ENCODE data around the gene C11orf91.

C11orf91 gene

DNA sequence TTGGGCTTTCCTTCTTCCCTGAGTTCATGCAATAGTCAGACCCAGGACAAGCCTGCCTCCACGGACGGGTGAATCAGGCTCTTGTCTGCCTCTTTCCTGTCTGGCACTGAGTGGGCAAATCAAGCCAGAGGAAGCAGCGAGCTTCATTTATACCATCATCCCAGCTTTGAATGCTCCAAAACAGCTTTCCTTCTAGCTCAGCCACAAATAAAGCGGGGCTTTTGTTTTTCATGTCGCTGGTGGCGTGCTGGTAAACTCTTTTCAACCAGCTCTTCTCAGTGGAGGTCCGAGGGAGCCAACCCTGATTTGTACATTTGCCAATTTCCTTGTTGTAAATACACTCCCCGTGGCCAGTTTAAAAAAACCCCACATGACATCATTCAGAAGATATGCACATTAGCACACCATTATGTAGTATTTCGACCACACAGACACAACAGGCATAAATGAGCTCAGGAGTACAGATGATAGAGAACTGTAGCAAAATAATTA is 8.6 kb downstream of the C11orf91 start:
- Histone ChIP-seq H4K8ac (ENCODE audit: low read depth, low read length) (peak overlapping the region; percentile 66), H3K14ac (ENCODE audit: low read length) (peak overlapping the region; percentile 88), H2BK5ac (ENCODE audit: low read depth, low read length, poor library complexity) (peak overlapping the region; percentile 87), H3K36me3 (ENCODE audit: control insufficient read depth in 1 of 2, insufficient read depth in 2 of 2, low read length in 2 of 2) (no peaks in the 10 kb centered on the region), H3K9ac (ENCODE audit: low read length) (no peak overlapping the region), H2BK120ac (ENCODE audit: insufficient read depth, low read length, poor library complexity) (peak overlapping the region; percentile 81), H3K4me3 (ENCODE audit: low read depth, low read length) (no peak overlapping the region), H3K4ac (ENCODE audit: low read depth, low read length) (peak overlapping the region; percentile 57), H2AFZ (ENCODE audit: insufficient read depth, low read length, poor library complexity) (no peak overlapping the region), H3K27ac (ENCODE audit: low read depth, low read length) (peak overlapping the region; percentile 68), H4K12ac (ENCODE audit: low read depth, low read length) (no peak overlapping the region), H3K23ac (ENCODE audit: low read length) (no peak overlapping the region), H3K18ac (ENCODE audit: low read length) (peak overlapping the region; percentile 49), H3K4me2 (ENCODE audit: low read length) (peak overlapping the region; percentile 50), H3K79me1 (ENCODE audit: low read length) (peaks cover 24% of the 10 kb centered on the region), H2BK12ac (ENCODE audit: low read length) (peak overlapping the region; percentile 95), H3K9me3 (ENCODE audit: insufficient read depth, low read depth, low read length) (no peaks in the 10 kb centered on the region), H4K91ac (ENCODE audit: low read depth, low read length) (peak overlapping the region; percentile 95), H3K4me1 (ENCODE audit: control insufficient read depth in 1 of 2, insufficient read depth in 2 of 2, low read length in 2 of 2) (peaks cover 27 to 33% of the 10 kb centered on the region in 2 experiments), H3K79me2 (ENCODE audit: control insufficient read depth, insufficient read depth, low read length, poor library complexity) (peaks cover 4% of the 10 kb centered on the region), H3K27me3 (ENCODE audit: insufficient read depth, low read length) (no peaks in the 10 kb centered on the region), H2AK5ac (ENCODE audit: low read length) (peak overlapping the region; percentile 89)
- DNase-seq, result peak; percentile 71 to 91
- no CpG with 5 or more reads among the region's 9 CpGs for WGBS (ENCODE audit: extremely low coverage, insufficient coverage, insufficient read length)

DNA sequence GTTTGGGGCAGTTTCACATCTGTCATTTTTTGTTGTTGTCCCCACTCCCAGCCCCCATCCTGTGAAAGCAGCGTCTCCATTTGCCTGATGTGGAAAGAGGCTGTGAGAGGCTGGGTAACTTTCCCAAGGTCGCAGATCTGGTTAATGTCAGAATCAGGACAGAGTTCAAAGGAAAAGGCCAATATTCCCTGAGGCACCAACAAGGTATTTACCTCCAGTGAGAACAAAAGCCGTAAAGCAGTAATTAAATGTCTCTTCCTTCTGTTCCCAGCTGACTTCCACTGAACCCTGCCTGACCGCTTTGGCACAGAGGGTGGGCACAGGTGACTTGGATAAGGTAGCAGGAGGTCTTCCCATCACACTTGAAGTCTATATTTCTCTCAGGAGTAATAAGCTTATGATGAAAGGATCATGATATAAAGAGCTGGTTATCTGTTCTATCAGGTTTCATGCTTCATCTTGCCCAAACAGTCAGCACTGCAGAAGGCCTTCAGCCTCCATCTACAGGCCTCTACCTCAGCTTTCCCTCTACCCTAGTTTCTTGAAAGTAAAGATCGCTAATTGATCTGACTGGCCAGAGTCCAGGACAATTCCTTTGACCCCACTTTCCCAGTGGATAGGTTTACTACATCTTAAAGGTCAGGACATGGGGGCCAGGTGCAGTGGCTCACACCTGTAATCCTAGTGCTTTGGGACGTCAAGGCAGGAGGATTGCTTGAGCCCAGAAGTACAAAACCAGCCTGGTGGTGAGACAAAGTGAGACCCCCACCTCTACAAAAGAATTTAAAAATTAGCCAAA is 9.4 kb downstream of the C11orf91 start:
- Histone ChIP-seq H2AFZ (ENCODE audit: insufficient read depth, low read length, poor library complexity) (peak overlapping the region; percentile 26), H3K18ac (ENCODE audit: low read length) (peak overlapping the region; percentile 18)
- WGBS (ENCODE audit: extremely low coverage, insufficient coverage, insufficient read length), result no CpG with 5 or more reads among the region's 6 CpGs

DNA sequence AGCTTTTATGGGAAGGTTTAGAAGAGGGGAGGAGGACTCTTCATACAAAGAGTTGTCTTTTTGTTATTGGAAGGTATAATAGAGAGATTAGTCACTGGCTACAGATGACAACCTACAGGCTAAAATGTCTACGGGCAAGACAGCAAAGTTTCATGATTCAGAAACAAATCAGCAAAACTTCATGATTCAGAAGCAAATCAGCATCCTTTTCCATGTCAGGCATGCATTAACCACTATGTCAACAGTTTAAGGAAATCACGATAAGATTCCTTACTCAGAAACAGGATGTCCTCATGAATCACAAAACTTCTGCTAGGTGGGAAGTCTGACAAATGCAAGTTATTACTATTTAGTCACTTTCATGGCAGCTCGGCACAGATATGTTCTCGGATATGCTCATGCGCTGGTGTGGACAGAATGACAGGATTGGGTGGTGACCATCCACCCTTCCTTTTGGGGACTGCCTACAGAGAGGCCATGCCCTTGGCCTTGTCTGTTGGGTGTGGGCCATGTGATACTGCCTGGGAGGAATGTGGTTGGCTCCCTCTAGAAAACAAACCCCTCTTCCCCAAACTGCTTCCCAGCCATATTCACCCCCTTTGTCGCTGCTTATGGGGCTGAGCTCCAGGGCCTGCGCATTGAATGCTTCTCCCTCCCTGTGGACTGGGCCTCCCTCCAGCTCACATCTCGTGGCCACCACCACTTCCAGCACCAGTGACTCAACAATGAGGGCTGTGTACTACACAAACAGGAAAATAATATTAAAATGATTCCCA is 10.1 kb downstream of the C11orf91 start:
- Histone ChIP-seq H3K9me3 (ENCODE audit: insufficient read depth, low read depth, low read length) (no peaks in the 10 kb centered on the region), H3K18ac (ENCODE audit: low read length) (peak overlapping the region; percentile 89), H4K91ac (ENCODE audit: low read depth, low read length) (peak overlapping the region; percentile 92), H2BK120ac (ENCODE audit: insufficient read depth, low read length, poor library complexity) (peak overlapping the region; percentile 82), H3K79me2 (ENCODE audit: control insufficient read depth, insufficient read depth, low read length, poor library complexity) (peaks cover 4% of the 10 kb centered on the region), H4K8ac (ENCODE audit: low read depth, low read length) (peak overlapping the region; percentile 68), H3K14ac (ENCODE audit: low read length) (peak overlapping the region; percentile 73), H3K4me2 (ENCODE audit: low read length) (peak overlapping the region; percentile 54), H3K4ac (ENCODE audit: low read depth, low read length) (peak overlapping the region; percentile 44), H3K27me3 (ENCODE audit: insufficient read depth, low read length) (no peaks in the 10 kb centered on the region), H3K79me1 (ENCODE audit: low read length) (peaks cover 24% of the 10 kb centered on the region), H2AFZ (ENCODE audit: insufficient read depth, low read length, poor library complexity) (peak overlapping the region; percentile 7), H3K4me3 (ENCODE audit: low read depth, low read length) (no peak overlapping the region), H3K9ac (ENCODE audit: low read length) (no peak overlapping the region), H4K12ac (ENCODE audit: low read depth, low read length) (no peak overlapping the region), H3K23ac (ENCODE audit: low read length) (no peak overlapping the region), H2BK12ac (ENCODE audit: low read length) (peak overlapping the region; percentile 61), H2BK5ac (ENCODE audit: low read depth, low read length, poor library complexity) (peak overlapping the region; percentile 70), H3K36me3 (ENCODE audit: control insufficient read depth in 1 of 2, insufficient read depth in 2 of 2, low read length in 2 of 2) (no peaks in the 10 kb centered on the region), H3K4me1 (ENCODE audit: control insufficient read depth in 1 of 2, insufficient read depth in 2 of 2, low read length in 2 of 2) (peaks cover 27 to 33% of the 10 kb centered on the region in 2 experiments), H3K27ac (ENCODE audit: low read depth, low read length) (peak overlapping the region; percentile 82), H2AK5ac (ENCODE audit: low read length) (peak overlapping the region; percentile 76)
- WGBS (ENCODE audit: extremely low coverage, insufficient coverage, insufficient read length), result no CpG with 5 or more reads among the region's 8 CpGs
- peak; percentile 76 to 95 for DNase-seq

More for the DNA sequence above, 9.4 kb downstream of the C11orf91 start:
- Histone ChIP-seq H2BK120ac (ENCODE audit: insufficient read depth, low read length, poor library complexity) (peak overlapping the region; percentile 81), H3K4me3 (ENCODE audit: low read depth, low read length) (no peak overlapping the region), H3K4me1 (ENCODE audit: control insufficient read depth in 1 of 2, insufficient read depth in 2 of 2, low read length in 2 of 2) (peaks cover 27 to 33% of the 10 kb centered on the region in 2 experiments), H3K36me3 (ENCODE audit: control insufficient read depth in 1 of 2, insufficient read depth in 2 of 2, low read length in 2 of 2) (no peaks in the 10 kb centered on the region), H3K27me3 (ENCODE audit: insufficient read depth, low read length) (no peaks in the 10 kb centered on the region), H2AK5ac (ENCODE audit: low read length) (peak overlapping the region; percentile 21), H3K79me1 (ENCODE audit: low read length) (peaks cover 24% of the 10 kb centered on the region), H3K4me2 (ENCODE audit: low read length) (peak overlapping the region; percentile 54), H3K14ac (ENCODE audit: low read length) (peak overlapping the region; percentile 12), H4K8ac (ENCODE audit: low read depth, low read length) (peak overlapping the region; percentile 68), H2BK5ac (ENCODE audit: low read depth, low read length, poor library complexity) (peak overlapping the region; percentile 87), H3K23ac (ENCODE audit: low read length) (no peak overlapping the region), H4K91ac (ENCODE audit: low read depth, low read length) (peak overlapping the region; percentile 95), H3K27ac (ENCODE audit: low read depth, low read length) (peak overlapping the region; percentile 82), H4K12ac (ENCODE audit: low read depth, low read length) (no peak overlapping the region), H3K9me3 (ENCODE audit: insufficient read depth, low read depth, low read length) (no peaks in the 10 kb centered on the region), H3K4ac (ENCODE audit: low read depth, low read length) (no peak overlapping the region), H2BK12ac (ENCODE audit: low read length) (peak overlapping the region; percentile 95), H3K79me2 (ENCODE audit: control insufficient read depth, insufficient read depth, low read length, poor library complexity) (peaks cover 4% of the 10 kb centered on the region), H3K9ac (ENCODE audit: low read length) (no peak overlapping the region)
- DNase-seq, result peak; percentile 68 to 95

DNA sequence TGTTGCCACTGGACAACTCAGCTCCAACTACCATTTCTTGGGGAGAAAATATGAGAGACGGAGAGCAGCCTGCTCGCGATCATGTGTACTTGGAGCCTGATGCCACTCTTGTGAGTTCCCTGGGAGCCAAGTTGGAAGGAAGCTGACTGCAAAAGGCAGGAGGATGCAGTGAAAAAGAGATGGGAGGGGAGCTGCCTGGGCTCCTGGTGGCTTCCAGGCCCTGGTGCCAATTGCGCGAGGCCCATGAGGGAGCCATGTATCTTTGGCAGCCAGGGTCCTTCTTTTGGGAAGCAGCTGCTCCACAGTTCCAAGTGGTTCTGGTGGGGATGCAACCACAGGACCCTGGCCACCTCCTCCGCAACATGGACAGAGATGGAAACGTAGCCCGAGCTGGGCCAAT is 11.1 kb downstream of the C11orf91 start:
- Histone ChIP-seq H4K8ac (ENCODE audit: low read depth, low read length) (no peak overlapping the region), H3K27ac (ENCODE audit: low read depth, low read length) (no peak overlapping the region), H3K79me1 (ENCODE audit: low read length) (peaks cover 24% of the 10 kb centered on the region), H3K4me2 (ENCODE audit: low read length) (no peak overlapping the region), H3K4me3 (ENCODE audit: low read depth, low read length) (no peak overlapping the region), H3K9me3 (ENCODE audit: insufficient read depth, low read depth, low read length) (no peaks in the 10 kb centered on the region), H2AK5ac (ENCODE audit: low read length) (peak overlapping the region; percentile 17), H3K36me3 (ENCODE audit: control insufficient read depth in 1 of 2, insufficient read depth in 2 of 2, low read length in 2 of 2) (no peaks in the 10 kb centered on the region), H3K18ac (ENCODE audit: low read length) (peak overlapping the region; percentile 6), H3K23ac (ENCODE audit: low read length) (no peak overlapping the region), H4K91ac (ENCODE audit: low read depth, low read length) (no peak overlapping the region), H2AFZ (ENCODE audit: insufficient read depth, low read length, poor library complexity) (no peak overlapping the region), H3K4me1 (ENCODE audit: control insufficient read depth in 1 of 2, insufficient read depth in 2 of 2, low read length in 2 of 2) (peaks cover 22 to 26% of the 10 kb centered on the region in 2 experiments), H3K79me2 (ENCODE audit: control insufficient read depth, insufficient read depth, low read length, poor library complexity) (peaks cover 4% of the 10 kb centered on the region), H3K9ac (ENCODE audit: low read length) (no peak overlapping the region), H4K12ac (ENCODE audit: low read depth, low read length) (no peak overlapping the region), H2BK12ac (ENCODE audit: low read length) (peak overlapping the region; percentile 20), H2BK5ac (ENCODE audit: low read depth, low read length, poor library complexity) (no peak overlapping the region), H3K14ac (ENCODE audit: low read length) (no peak overlapping the region), H2BK120ac (ENCODE audit: insufficient read depth, low read length, poor library complexity) (peak overlapping the region; percentile 14), H3K27me3 (ENCODE audit: insufficient read depth, low read length) (no peaks in the 10 kb centered on the region), H3K4ac (ENCODE audit: low read depth, low read length) (no peak overlapping the region)
- WGBS (ENCODE audit: extremely low coverage, insufficient coverage, insufficient read length), result no CpG with 5 or more reads among the region's 8 CpGs
- DNase-seq, result no peak

Measured in trophoblast cell (in vitro differentiated cells and primary cell).